ENCODE results near the gene DNM3.

DNM3 gene

GRCh38 chr1:172354291-172355274 is 513.3 kb downstream of the DNM3 start:
- peaks cover 3% of the 10 kb centered on the region for H3K27me3 Mint-ChIP-seq (ENCODE audit: low read depth, poor library complexity)
- H3K27ac Mint-ChIP-seq: peak overlapping the region; percentile 83
- no peak for DNase-seq
- no peak overlapping the region for H3K4me3 Mint-ChIP-seq
- no peaks in the 10 kb centered on the region for H3K9me3 Mint-ChIP-seq
- no peak for TF ChIP-seq CTCF (IDR thresholded peaks at IDR 0.05)
- H3K4me1 Mint-ChIP-seq: peaks cover 47% of the 10 kb centered on the region
- no peaks in the 10 kb centered on the region for H3K36me3 Mint-ChIP-seq (ENCODE audit: low read depth)

DNA sequence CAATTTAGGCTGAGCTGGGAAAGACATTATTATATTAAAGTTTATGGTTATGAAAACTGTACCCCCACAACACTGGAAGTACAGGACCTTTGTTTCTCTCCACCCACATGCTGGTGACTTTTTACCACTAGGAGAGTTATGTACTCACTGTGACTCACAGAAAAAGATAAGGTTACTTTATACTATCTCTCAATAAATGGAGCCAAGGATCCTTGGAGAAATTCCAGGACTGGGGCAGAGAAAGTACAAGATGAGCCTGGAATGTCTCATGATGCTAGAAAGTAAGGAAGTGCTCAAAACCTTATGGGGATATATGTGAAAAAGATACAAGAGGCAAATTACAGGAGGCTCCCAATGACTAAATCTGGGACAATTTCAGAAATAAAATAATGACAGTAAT is 515.3 kb downstream of the DNM3 start:
- no peaks in the 10 kb centered on the region for H3K36me3 Mint-ChIP-seq (ENCODE audit: low read depth)
- no peak overlapping the region for H3K27ac Mint-ChIP-seq
- no peaks in the 10 kb centered on the region for H3K9me3 Mint-ChIP-seq
- peaks cover 33% of the 10 kb centered on the region for H3K4me1 Mint-ChIP-seq
- TF ChIP-seq CTCF (IDR thresholded peaks at IDR 0.05): no peak
- peaks cover 3% of the 10 kb centered on the region for H3K27me3 Mint-ChIP-seq (ENCODE audit: low read depth, poor library complexity)
- H3K4me3 Mint-ChIP-seq: no peak overlapping the region
- no peak for DNase-seq

DNA sequence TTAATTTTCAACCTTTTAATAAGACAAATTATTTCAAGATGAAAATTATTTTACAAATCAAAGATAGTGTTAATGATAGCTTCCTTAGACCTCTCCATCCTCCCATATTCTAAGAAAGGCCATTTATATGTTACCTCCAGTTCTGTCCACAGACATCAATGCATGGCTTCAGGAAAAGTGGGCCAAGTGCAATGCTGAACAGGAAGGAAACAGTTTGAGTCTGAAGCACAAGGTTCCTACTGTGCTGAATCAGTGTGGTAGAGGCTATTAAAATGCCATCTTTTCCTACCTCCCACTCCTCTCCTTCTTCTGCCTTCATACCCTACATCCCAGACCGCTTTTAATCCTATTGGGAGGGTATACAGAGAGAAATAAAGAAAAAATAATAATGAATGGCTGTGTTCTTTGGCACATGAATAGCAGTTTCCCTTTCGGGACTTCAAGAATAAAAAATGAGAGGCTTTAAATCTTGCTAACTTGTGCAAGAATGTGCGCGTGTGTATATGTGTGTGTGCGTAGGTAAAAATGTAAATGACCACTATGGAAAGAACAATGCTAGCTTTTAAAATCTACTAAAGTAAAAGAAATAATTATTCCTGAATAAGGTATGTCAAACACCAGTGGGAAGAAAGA is 516.6 kb downstream of the DNM3 start:
- H3K27me3 Mint-ChIP-seq (ENCODE audit: low read depth, poor library complexity): peaks cover 3% of the 10 kb centered on the region
- no peak for TF ChIP-seq CTCF (IDR thresholded peaks at IDR 0.05)
- peak overlapping the region; percentile 98 for H3K27ac Mint-ChIP-seq
- H3K36me3 Mint-ChIP-seq (ENCODE audit: low read depth): no peaks in the 10 kb centered on the region
- no peaks in the 10 kb centered on the region for H3K9me3 Mint-ChIP-seq
- peak overlapping the region; percentile 51 for H3K4me3 Mint-ChIP-seq
- peaks cover 25% of the 10 kb centered on the region for H3K4me1 Mint-ChIP-seq
- no peak for DNase-seq

GRCh38 chr1:172359491-172359999 is 518.2 kb downstream of the DNM3 start:
- peak overlapping the region; percentile 12 for H3K4me3 Mint-ChIP-seq
- TF ChIP-seq CTCF (IDR thresholded peaks at IDR 0.05): no peak
- H3K4me1 Mint-ChIP-seq: peaks cover 13% of the 10 kb centered on the region
- peak overlapping the region; percentile 98 for H3K27ac Mint-ChIP-seq
- H3K9me3 Mint-ChIP-seq: no peaks in the 10 kb centered on the region
- H3K36me3 Mint-ChIP-seq (ENCODE audit: low read depth): no peaks in the 10 kb centered on the region
- DNase-seq: no peak
- no peaks in the 10 kb centered on the region for H3K27me3 Mint-ChIP-seq (ENCODE audit: low read depth, poor library complexity)

- peaks cover 9% of the 10 kb centered on the region for H3K9me3 Mint-ChIP-seq
- H3K27me3 Mint-ChIP-seq (ENCODE audit: low read depth, poor library complexity): no peaks in the 10 kb centered on the region
- peak overlapping the region; percentile 61 for H3K4me3 Mint-ChIP-seq
- TF ChIP-seq CTCF (IDR thresholded peaks at IDR 0.05): no peak
- H3K27ac Mint-ChIP-seq: peak overlapping the region; percentile 91
- H3K4me1 Mint-ChIP-seq: peaks cover 7% of the 10 kb centered on the region
- H3K36me3 Mint-ChIP-seq (ENCODE audit: low read depth): peaks cover 5% of the 10 kb centered on the region
- DNase-seq: no peak
Observed at GRCh38 chr1:172360511-172360910, 519.2 kb downstream of the DNM3 start.
